Panc1 (cell line): Measurements from ENCODE around the gene TBXA2R. TPM values are rescaled to one million over a fixed set of nuclear protein-coding genes. Genes with fewer than 3 reads are reported as not detected.

Source experiments
- ATAC-seq: fragments of 200-7000 bp; cut with Tn5 transposase; 2 replicates; pipeline ENCODE4 v1.9.1; 2020; ENCODE audit warnings: mild to moderate bottlenecking, moderate library complexity
- BruUV-seq: library from RNA; stranded (reverse); fragments of 400-500 nt; replicated peaks from 2 replicates; lab custom pipeline; 2021; lab: Mats Ljungman, UMichigan
- CTCF ChIA-PET: fragments of 300-600 bp; sonication (Branson Sonifier 250); formaldehyde crosslinking; loops from one replicate; lab custom pipeline; 2022; ENCODE audit warnings: antibody characterized with exemption; lab: Charles Lee
- POLR2A ChIA-PET: fragments of 300-600 bp; sonication (Branson Sonifier 250); formaldehyde crosslinking; loops from one replicate; lab custom pipeline; 2022; ENCODE audit warnings: antibody characterized with exemption; lab: Charles Lee
- DNase-seq: peaks from one replicate; pipeline ENCODE4 v3.0.0-alpha.2; 2010; ENCODE audit warnings: low read depth, low spot score
- H3K27ac ChIP-seq: 2 replicates; pipeline ENCODE4 v1.5.1; 2011; ENCODE audit warnings: mild to moderate bottlenecking, low read length, inconsistent platforms
- H3K27me3 ChIP-seq: fragments of 200-500 bp; sonication (Bioruptor generic); 2 replicates; pipeline ENCODE4 v1.6.0; 2014; ENCODE audit warnings: low read length, inconsistent platforms; ENCODE audit not compliant: control insufficient read depth, insufficient read depth
- H3K36me3 ChIP-seq: fragments of 200-500 bp; sonication (Bioruptor generic); 2 replicates; pipeline ENCODE4 v1.5.1; 2014; ENCODE audit warnings: inconsistent platforms, mild to moderate bottlenecking, low read length, moderate library complexity; ENCODE audit not compliant: control insufficient read depth, insufficient read depth
- H3K4me1 ChIP-seq: 2 replicates; pipeline ENCODE4 v1.5.1; 2011; ENCODE audit warnings: inconsistent platforms, mild to moderate bottlenecking, low read length, moderate library complexity; ENCODE audit not compliant: control insufficient read depth, insufficient read depth
- H3K4me3 ChIP-seq, 2 experiments: 2 replicates each; pipeline ENCODE4 v1.5.1; 2011 to 2012; ENCODE audit warnings: low read depth in 2 of 2, low read length in 2 of 2, mild to moderate bottlenecking in 2 of 2, inconsistent platforms in 1 of 2, moderate library complexity in 1 of 2
- H3K9me3 ChIP-seq: fragments of 200-500 bp; sonication (Bioruptor generic); 2 replicates; pipeline ENCODE4 v1.5.1; 2014; ENCODE audit warnings: low read depth, mild to moderate bottlenecking, inconsistent platforms, low read length, moderate library complexity; ENCODE audit not compliant: control insufficient read depth, insufficient read depth
- POLR2AphosphoS5 ChIP-seq: IDR thresholded peaks from 2 replicates; pipeline ENCODE4 v1.6.1; 2012; ENCODE audit warnings: mild to moderate bottlenecking, low read depth, low read length, moderate library complexity
- SIN3A ChIP-seq: IDR thresholded peaks from 2 replicates; pipeline ENCODE4 v1.6.1; 2012; ENCODE audit warnings: low read depth, mild to moderate bottlenecking, low read length, moderate library complexity, borderline replicate concordance; ENCODE audit not compliant: insufficient read depth
- TCF7L2 ChIP-seq: IDR thresholded peaks from 2 replicates; pipeline ENCODE4 v1.6.1; 2011; ENCODE audit warnings: mild to moderate bottlenecking, low read depth, low read length, inconsistent platforms
- in situ Hi-C: cut with HindIII; loops from 2 replicates; pipeline ENCODE4 v1.10.0; 2016; ENCODE audit warnings: low sequenced_read_pairs, low pct_unique_long_range_greater_than_20kb
- intact Hi-C: fragments of 100-400 bp; cut with micrococcal nuclease; formaldehyde crosslinking; loops from one replicate; pipeline ENCODE4 v1.10.0; 2022; ENCODE audit not compliant: unreplicated experiment
- total RNA-seq: library from RNA; stranded (reverse); gene quantifications from one replicate; pipeline ENCODE4 v1.2.1, GENCODE V29; 2021; ENCODE audit not compliant: unreplicated experiment
- TF ChIP-seq, protein P1 (sequence below): fragments of 450-650 bp; IDR thresholded peaks from 2 replicates; pipeline ENCODE4 v1.5.1; 2017; ENCODE audit warnings: mild to moderate bottlenecking
- TF ChIP-seq, protein P2 (sequence below), 2 experiments: IDR thresholded peaks; 2 replicates each; pipeline ENCODE4 v1.6.1; 2011 to 2012; ENCODE audit warnings: low read depth in 2 of 2, control low read depth in 1 of 2, low read length in 1 of 2, mild to moderate bottlenecking in 1 of 2, moderate library complexity in 1 of 2; ENCODE audit not compliant: insufficient read depth in 1 of 2

TBXA2R gene
- total RNA-seq, 1 experiment from 2014 or later: 5.2 TPM

- BruUV-seq: no TSS peak
- Histone ChIP-seq H3K4me1 (no peaks in the 10 kb centered on the region), H3K27ac (no peak overlapping the region), H3K9me3 (no peaks in the 10 kb centered on the region), H3K4me3 (no peak overlapping the region), H3K27me3 (no peaks in the 10 kb centered on the region), H3K36me3 (no peaks in the 10 kb centered on the region)
- ATAC-seq: no peak
- TF ChIP-seq SIN3A: no peak
- TF ChIP-seq POLR2AphosphoS5: no peak
- TF ChIP-seq, protein P1, sequence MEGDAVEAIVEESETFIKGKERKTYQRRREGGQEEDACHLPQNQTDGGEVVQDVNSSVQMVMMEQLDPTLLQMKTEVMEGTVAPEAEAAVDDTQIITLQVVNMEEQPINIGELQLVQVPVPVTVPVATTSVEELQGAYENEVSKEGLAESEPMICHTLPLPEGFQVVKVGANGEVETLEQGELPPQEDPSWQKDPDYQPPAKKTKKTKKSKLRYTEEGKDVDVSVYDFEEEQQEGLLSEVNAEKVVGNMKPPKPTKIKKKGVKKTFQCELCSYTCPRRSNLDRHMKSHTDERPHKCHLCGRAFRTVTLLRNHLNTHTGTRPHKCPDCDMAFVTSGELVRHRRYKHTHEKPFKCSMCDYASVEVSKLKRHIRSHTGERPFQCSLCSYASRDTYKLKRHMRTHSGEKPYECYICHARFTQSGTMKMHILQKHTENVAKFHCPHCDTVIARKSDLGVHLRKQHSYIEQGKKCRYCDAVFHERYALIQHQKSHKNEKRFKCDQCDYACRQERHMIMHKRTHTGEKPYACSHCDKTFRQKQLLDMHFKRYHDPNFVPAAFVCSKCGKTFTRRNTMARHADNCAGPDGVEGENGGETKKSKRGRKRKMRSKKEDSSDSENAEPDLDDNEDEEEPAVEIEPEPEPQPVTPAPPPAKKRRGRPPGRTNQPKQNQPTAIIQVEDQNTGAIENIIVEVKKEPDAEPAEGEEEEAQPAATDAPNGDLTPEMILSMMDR: no peak
- TF ChIP-seq TCF7L2: no peak
- TF ChIP-seq, protein P2, sequence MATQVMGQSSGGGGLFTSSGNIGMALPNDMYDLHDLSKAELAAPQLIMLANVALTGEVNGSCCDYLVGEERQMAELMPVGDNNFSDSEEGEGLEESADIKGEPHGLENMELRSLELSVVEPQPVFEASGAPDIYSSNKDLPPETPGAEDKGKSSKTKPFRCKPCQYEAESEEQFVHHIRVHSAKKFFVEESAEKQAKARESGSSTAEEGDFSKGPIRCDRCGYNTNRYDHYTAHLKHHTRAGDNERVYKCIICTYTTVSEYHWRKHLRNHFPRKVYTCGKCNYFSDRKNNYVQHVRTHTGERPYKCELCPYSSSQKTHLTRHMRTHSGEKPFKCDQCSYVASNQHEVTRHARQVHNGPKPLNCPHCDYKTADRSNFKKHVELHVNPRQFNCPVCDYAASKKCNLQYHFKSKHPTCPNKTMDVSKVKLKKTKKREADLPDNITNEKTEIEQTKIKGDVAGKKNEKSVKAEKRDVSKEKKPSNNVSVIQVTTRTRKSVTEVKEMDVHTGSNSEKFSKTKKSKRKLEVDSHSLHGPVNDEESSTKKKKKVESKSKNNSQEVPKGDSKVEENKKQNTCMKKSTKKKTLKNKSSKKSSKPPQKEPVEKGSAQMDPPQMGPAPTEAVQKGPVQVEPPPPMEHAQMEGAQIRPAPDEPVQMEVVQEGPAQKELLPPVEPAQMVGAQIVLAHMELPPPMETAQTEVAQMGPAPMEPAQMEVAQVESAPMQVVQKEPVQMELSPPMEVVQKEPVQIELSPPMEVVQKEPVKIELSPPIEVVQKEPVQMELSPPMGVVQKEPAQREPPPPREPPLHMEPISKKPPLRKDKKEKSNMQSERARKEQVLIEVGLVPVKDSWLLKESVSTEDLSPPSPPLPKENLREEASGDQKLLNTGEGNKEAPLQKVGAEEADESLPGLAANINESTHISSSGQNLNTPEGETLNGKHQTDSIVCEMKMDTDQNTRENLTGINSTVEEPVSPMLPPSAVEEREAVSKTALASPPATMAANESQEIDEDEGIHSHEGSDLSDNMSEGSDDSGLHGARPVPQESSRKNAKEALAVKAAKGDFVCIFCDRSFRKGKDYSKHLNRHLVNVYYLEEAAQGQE (IDR thresholded peaks at IDR 0.05; ENCODE audit: insufficient read depth in 1 of 2, low read depth in 2 of 2, low read length in 1 of 2): no peak
- DNase-seq: no peak
- in situ Hi-C loops (no loop called here), intact Hi-C loops (no loop called here)
- CTCF ChIA-PET: interaction anchor here (1.3 kb wide), 1 partner anchor 45 kb away, joined by 3 read pairs; no protein-coding TSS in a partner anchor
- POLR2A ChIA-PET: no interaction called here
These were observed 46.6 kb upstream of the TBXA2R start for GRCh38 chr19:3653081-3653795.

- TF ChIP-seq TCF7L2: no peak
- TF ChIP-seq, protein P2 (IDR thresholded peaks at IDR 0.05; ENCODE audit: insufficient read depth in 1 of 2, low read depth in 2 of 2, low read length in 1 of 2): no peak
- TF ChIP-seq, protein P1: no peak
- no peak for TF ChIP-seq SIN3A
- no peak for TF ChIP-seq POLR2AphosphoS5
- POLR2A ChIA-PET: no interaction called here
These were observed 45.7 kb upstream of the TBXA2R start for GRCh38 chr19:3652422-3652821.

More at GRCh38 chr19:3652422-3652821, 45.7 kb upstream of the TBXA2R start:
- Histone ChIP-seq H3K36me3 (no peaks in the 10 kb centered on the region), H3K4me1 (no peaks in the 10 kb centered on the region), H3K9me3 (no peaks in the 10 kb centered on the region), H3K4me3 (no peak overlapping the region), H3K27me3 (no peaks in the 10 kb centered on the region), H3K27ac (no peak overlapping the region)
- intact Hi-C loops (no loop called here), in situ Hi-C loops (no loop called here)
- no peak for ATAC-seq
- BruUV-seq: no TSS peak
- DNase-seq: no peak
- CTCF ChIA-PET: no interaction called here
